ENCODE results near the gene PHIP. TPM values are rescaled to one million over a fixed set of nuclear protein-coding genes. Genes with fewer than 3 reads are reported as not detected.
"Not testable (repeated sequence)": the region's sequence is repeated elsewhere in the genome, so short reads cannot be mapped to it uniquely, and the experiment has no call there.

The PHIP gene
- total RNA-seq, 4 donors from 2014 or later: 24.9 to 44.2 (median 32.9) TPM

DNA sequence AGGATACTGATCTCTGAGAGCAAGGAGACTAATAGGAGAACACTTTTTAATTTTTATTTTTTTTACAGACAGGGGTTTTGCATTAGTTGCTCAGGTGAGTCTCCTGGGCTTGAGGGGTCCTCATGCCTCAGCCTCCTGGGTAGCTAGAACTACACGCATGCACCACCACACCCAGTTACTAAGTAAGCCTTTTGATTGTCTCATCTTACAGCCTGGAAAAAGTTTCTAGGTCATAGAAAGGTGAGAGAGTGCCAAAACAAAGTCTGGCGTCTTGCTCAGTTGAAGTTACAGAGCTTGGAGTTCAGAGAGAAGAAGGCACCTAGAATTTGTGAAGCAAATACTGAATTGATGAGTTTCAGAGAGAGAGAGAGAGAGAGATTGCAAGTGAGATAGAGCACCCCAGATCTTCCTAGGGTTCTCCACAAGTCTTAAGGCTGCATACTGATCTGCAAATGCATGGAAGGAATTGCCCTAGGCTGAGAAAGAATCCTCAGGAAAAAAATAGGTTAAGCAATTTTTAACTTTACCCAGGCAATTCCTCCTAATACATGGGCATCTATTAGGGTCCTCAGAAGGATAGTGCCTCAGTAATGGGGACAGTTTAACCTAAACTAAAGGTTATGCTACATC is 37.6 kb upstream of the PHIP start:
- Histone ChIP-seq H3K36me3 (no peaks in the 10 kb centered on the region), H3K9me3 (no peaks in the 10 kb centered on the region), H3K4me1 (no peaks in the 10 kb centered on the region), H3K27ac (no peak overlapping the region), H3K27me3 (no peaks in the 10 kb centered on the region), H3K4me3 (no peak overlapping the region)
- TF ChIP-seq EP300 (IDR thresholded peaks at IDR 0.05) (no peak), POLR2A (IDR thresholded peaks at IDR 0.05) (no peak), POLR2AphosphoS5 (IDR thresholded peaks at IDR 0.05) (no peak)
- TF ChIP-seq, protein P1, sequence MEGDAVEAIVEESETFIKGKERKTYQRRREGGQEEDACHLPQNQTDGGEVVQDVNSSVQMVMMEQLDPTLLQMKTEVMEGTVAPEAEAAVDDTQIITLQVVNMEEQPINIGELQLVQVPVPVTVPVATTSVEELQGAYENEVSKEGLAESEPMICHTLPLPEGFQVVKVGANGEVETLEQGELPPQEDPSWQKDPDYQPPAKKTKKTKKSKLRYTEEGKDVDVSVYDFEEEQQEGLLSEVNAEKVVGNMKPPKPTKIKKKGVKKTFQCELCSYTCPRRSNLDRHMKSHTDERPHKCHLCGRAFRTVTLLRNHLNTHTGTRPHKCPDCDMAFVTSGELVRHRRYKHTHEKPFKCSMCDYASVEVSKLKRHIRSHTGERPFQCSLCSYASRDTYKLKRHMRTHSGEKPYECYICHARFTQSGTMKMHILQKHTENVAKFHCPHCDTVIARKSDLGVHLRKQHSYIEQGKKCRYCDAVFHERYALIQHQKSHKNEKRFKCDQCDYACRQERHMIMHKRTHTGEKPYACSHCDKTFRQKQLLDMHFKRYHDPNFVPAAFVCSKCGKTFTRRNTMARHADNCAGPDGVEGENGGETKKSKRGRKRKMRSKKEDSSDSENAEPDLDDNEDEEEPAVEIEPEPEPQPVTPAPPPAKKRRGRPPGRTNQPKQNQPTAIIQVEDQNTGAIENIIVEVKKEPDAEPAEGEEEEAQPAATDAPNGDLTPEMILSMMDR (IDR thresholded peaks at IDR 0.05): no peak
- ATAC-seq: no peak
- WGBS, 2 donors (ENCODE audit: low coverage in 1 of 2): 33 to 59% methylated on average over 1 to 2 of the region's 2 CpGs

DNA sequence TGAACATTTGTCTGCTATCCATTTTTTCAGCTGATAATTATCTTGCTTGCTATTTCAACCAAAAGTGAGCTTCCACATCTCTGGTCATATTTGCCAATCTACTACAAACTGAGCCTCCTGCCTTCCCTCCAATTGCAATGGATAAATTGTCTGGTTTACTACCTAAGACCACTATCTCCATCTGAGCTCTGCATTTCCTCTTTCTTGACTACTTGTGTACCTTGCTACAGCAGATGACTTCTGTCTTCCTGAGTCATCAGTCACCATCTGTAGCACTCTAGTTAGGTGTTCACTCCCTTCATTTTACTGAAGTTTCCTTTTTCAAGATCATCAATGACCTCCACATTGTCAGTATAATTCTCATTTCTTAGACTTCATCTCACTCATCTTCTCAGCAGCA is 33.5 kb upstream of the PHIP start:
- Histone ChIP-seq H3K27ac (no peak overlapping the region), H3K4me1 (no peaks in the 10 kb centered on the region), H3K36me3 (no peaks in the 10 kb centered on the region), H3K27me3 (no peaks in the 10 kb centered on the region), H3K9me3 (no peaks in the 10 kb centered on the region), H3K4me3 (no peak overlapping the region)
- TF ChIP-seq, protein P1 (IDR thresholded peaks at IDR 0.05): no peak
- no peak for TF ChIP-seq POLR2A (IDR thresholded peaks at IDR 0.05)
- no peak for TF ChIP-seq POLR2AphosphoS5 (IDR thresholded peaks at IDR 0.05)
- TF ChIP-seq EP300 (IDR thresholded peaks at IDR 0.05): no peak
- no peak for ATAC-seq

DNA sequence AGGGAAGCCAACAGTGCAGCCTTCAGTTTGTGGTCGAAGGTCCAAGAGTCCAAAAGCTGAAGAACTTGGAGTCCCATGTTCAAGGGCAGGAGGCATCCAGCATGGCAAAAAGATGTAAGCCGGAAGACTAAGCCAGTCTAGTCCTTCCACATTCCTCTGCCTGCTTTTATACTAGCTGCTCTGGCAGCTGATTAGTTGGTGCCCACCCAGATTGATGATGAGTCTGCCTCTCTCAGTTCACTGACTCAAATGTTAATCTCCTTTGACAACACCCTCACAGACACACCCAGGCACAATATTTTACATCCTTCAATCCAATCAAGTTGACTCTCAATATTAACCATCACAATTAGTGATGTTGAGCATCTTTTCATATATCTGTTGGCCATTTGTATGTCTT is 23.1 kb upstream of the PHIP start:
- no peaks in the 10 kb centered on the region for H3K27me3 ChIP-seq
- TF ChIP-seq, protein P1 (IDR thresholded peaks at IDR 0.05): no peak
- no peak for TF ChIP-seq EP300 (IDR thresholded peaks at IDR 0.05)
- no peak for ATAC-seq
- no peak overlapping the region for H3K4me3 ChIP-seq
- no peaks in the 10 kb centered on the region for H3K4me1 ChIP-seq
- no peak overlapping the region for H3K27ac ChIP-seq
- 100% methylated on average over 1 of the region's 2 CpGs; no CpG with 5 or more reads in 1 of the 2 donors for WGBS, 2 donors (ENCODE audit: low coverage in 1 of 2)
- H3K36me3 ChIP-seq: no peaks in the 10 kb centered on the region
- no peaks in the 10 kb centered on the region for H3K9me3 ChIP-seq

DNA sequence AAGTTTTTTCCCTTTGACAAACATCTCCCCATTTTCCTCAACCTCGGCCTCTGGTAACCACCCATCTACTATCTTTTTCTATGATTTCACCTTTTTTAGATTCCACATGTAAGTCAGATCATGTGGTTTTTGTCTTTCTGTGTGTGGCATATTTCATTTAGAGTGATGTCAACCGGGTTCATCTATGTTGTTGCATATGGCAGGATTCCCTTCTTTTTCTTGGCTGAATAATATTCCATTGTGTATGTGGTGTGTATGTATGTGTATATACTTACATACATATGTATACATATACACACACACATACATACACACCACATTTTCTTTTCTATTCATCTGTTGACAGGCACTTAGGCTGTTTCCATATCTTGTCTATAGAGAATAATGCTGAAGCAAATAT is 22.2 kb upstream of the PHIP start:
- Histone ChIP-seq H3K4me3 (no peak overlapping the region), H3K27me3 (no peaks in the 10 kb centered on the region), H3K9me3 (no peaks in the 10 kb centered on the region), H3K36me3 (no peaks in the 10 kb centered on the region), H3K4me1 (no peaks in the 10 kb centered on the region), H3K27ac (no peak overlapping the region)
- WGBS, 2 donors (ENCODE audit: low coverage in 1 of 2): 97 to 100% methylated on average over 1 to 2 of the region's 2 CpGs
- TF ChIP-seq, protein P1 (IDR thresholded peaks at IDR 0.05): no peak
- no peak for TF ChIP-seq POLR2AphosphoS5 (IDR thresholded peaks at IDR 0.05)
- no peak for TF ChIP-seq POLR2A (IDR thresholded peaks at IDR 0.05)
- no peak for TF ChIP-seq EP300 (IDR thresholded peaks at IDR 0.05)
- no peak for ATAC-seq

DNA sequence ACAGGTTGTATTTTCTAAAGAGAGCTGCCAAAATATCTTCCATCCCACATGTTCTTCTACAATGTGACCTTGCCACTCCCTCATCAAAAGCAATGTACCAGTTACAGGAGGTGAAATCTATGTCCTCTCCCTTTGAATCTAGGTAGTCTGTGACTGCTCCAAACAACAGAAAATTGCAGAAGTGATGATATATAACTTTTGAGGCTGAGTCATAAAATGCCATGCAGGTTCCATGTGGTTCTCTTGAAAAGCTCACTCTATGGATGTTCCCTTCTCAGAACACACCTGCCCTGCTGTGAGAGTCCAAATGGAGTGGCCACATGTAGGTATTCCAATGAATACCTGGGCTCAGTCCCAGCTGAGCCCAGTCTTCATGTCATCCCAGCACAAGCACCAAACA is 16.9 kb upstream of the PHIP start:
- Histone ChIP-seq H3K4me3 (no peak overlapping the region), H3K36me3 (no peaks in the 10 kb centered on the region), H3K9me3 (no peaks in the 10 kb centered on the region), H3K27ac (no peak overlapping the region), H3K27me3 (no peaks in the 10 kb centered on the region), H3K4me1 (no peaks in the 10 kb centered on the region)
- TF ChIP-seq EP300 (IDR thresholded peaks at IDR 0.05) (no peak), POLR2A (IDR thresholded peaks at IDR 0.05) (no peak), POLR2AphosphoS5 (IDR thresholded peaks at IDR 0.05) (no peak)
- TF ChIP-seq, protein P1 (IDR thresholded peaks at IDR 0.05): no peak
- no peak for ATAC-seq

DNA sequence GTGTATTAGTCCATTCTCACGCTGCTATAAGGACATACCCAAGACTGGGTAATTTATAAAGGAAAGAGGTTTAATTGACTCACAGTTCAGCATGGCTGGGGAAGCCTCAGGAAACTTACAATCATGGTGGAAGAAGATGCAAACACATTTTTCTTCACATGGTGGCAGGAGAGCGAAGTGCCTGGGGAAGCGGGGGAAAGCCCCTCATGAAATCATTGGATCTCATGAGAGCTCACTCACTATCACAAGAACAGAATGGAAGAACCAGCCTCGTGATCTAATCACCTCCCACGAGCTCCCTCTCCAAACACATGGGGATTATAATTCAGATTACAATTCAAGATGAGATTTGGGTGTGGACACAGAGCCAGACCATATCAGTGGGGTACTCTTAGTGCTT is 13.7 kb upstream of the PHIP start:
- not testable (repeated sequence) for H3K36me3 ChIP-seq, H3K27ac ChIP-seq, ATAC-seq, H3K4me1 ChIP-seq, H3K27me3 ChIP-seq, H3K9me3 ChIP-seq, H3K4me3 ChIP-seq
- 56 to 72% methylated on average over 5 of the region's 5 CpGs for WGBS, 2 donors (ENCODE audit: low coverage in 1 of 2)

Data from gastroesophageal sphincter (tissue), 4 donors.